ENCODE measurements around the gene VDR.

Gene VDR

GRCh38 chr12:47885012-47885501, 19.7 kb downstream of the VDR start:
- DNase-seq (ENCODE audit: low read depth in 1 of 2, low spot score in 1 of 2), result no peak
- in situ Hi-C loops (cut with HindIII; ENCODE audit: low pct_unique_long_range_greater_than_20kb, low sequenced_read_pairs), result no loop called here
- no peak for TF ChIP-seq JUND (IDR thresholded peaks at IDR 0.05; ENCODE audit: low read depth)

GRCh38 chr12:47884501-47884900, 20.3 kb downstream of the VDR start:
- no peak for DNase-seq (ENCODE audit: low read depth in 1 of 2, low spot score in 1 of 2)
- in situ Hi-C loops (cut with HindIII; ENCODE audit: low pct_unique_long_range_greater_than_20kb, low sequenced_read_pairs), result no loop called here
- no peak for TF ChIP-seq JUND (IDR thresholded peaks at IDR 0.05; ENCODE audit: low read depth)

- DNase-seq (ENCODE audit: low read depth in 1 of 2, low spot score in 1 of 2), result no peak
- in situ Hi-C loops (cut with HindIII; ENCODE audit: low pct_unique_long_range_greater_than_20kb, low sequenced_read_pairs), result no loop called here
- no peak for TF ChIP-seq JUND (IDR thresholded peaks at IDR 0.05; ENCODE audit: low read depth)
These were observed 21.1 kb downstream of the VDR start for GRCh38 chr12:47883663-47884195.

DNA sequence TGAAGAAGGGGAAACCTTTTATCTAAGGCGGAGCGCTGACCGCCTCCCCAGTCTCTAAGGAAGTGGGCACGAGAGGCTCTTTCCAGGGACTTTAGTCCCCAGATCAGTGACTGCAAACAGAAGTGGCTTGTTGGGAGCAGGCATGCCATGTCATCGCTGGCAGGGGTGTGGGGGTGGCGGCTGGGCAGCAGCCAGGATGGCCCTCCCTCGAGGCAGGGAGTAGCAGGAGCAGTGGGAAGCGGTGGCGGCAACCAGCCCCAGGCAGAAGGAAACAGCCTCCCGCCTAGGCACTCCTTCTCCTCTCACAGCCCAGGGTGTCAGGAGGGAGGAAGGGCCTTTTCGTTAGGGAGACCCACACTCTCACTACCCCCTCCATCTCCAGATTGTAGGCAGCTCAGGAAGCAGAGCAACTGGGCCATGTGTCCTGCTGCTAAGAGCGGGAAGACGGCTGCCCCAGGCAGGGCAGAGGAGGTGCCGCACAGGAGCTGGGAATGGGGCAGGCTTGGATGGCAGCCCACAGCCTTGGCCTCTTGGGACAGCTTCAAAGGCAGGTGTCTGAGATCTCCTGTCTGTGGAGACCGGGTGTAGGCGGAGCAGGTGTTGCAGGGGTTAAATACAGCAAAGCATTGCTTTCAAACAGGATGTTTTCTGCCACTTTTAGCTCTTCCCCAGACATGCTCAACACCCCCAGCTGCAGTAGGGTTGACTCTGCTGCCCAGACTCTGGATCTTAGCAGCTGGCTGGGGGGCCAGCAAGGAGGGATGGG, 21.8 kb downstream of the VDR start:
- in situ Hi-C loops (cut with HindIII; ENCODE audit: low pct_unique_long_range_greater_than_20kb, low sequenced_read_pairs), result no loop called here
- no peak for DNase-seq (ENCODE audit: low read depth in 1 of 2, low spot score in 1 of 2)
- no peak for TF ChIP-seq JUND (IDR thresholded peaks at IDR 0.05; ENCODE audit: low read depth)

- no peak for TF ChIP-seq JUND (IDR thresholded peaks at IDR 0.05; ENCODE audit: low read depth)
- in situ Hi-C loops (cut with HindIII; ENCODE audit: low pct_unique_long_range_greater_than_20kb, low sequenced_read_pairs), result no loop called here
- DNase-seq (ENCODE audit: low read depth in 1 of 2, low spot score in 1 of 2), result no peak
These were observed 22.9 kb downstream of the VDR start for GRCh38 chr12:47881826-47882427.

GRCh38 chr12:47881051-47881450, 23.7 kb downstream of the VDR start:
- in situ Hi-C loops (cut with HindIII; ENCODE audit: low pct_unique_long_range_greater_than_20kb, low sequenced_read_pairs), result no loop called here
- no peak for TF ChIP-seq JUND (IDR thresholded peaks at IDR 0.05; ENCODE audit: low read depth)
- DNase-seq (ENCODE audit: low read depth in 1 of 2, low spot score in 1 of 2), result no peak

- no peak for TF ChIP-seq JUND (IDR thresholded peaks at IDR 0.05; ENCODE audit: low read depth)
- in situ Hi-C loops (cut with HindIII; ENCODE audit: low pct_unique_long_range_greater_than_20kb, low sequenced_read_pairs), result no loop called here
- DNase-seq (ENCODE audit: low read depth in 1 of 2, low spot score in 1 of 2), result no peak
These were observed 25.8 kb downstream of the VDR start for GRCh38 chr12:47878918-47879481.

- DNase-seq (ENCODE audit: low read depth in 1 of 2, low spot score in 1 of 2), result no peak
- in situ Hi-C loops (cut with HindIII; ENCODE audit: low pct_unique_long_range_greater_than_20kb, low sequenced_read_pairs), result no loop called here
- TF ChIP-seq JUND (IDR thresholded peaks at IDR 0.05; ENCODE audit: low read depth), result no peak
These were observed 26.4 kb downstream of the VDR start for GRCh38 chr12:47878293-47878917.

DNA sequence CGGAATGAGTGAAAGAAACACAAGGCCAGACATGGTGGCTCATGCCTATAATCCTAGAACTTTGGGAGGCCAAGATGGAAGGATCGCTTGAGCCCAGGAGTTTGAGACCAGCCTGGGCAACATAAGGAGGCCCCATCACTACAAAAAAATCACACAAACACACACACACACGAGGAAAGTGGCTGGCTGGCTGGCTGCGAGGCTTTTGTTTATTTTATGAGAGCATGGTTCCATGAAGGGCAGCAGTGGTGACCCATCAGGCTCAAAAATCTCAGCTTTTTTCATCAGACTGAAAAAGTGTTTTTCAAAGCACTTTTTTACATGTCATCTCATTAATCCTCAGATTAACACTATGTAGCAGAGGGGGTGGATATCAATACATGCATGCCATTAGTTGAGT, 27.7 kb downstream of the VDR start:
- in situ Hi-C loops (cut with HindIII; ENCODE audit: low pct_unique_long_range_greater_than_20kb, low sequenced_read_pairs), result no loop called here
- TF ChIP-seq JUND (IDR thresholded peaks at IDR 0.05; ENCODE audit: low read depth), result no peak
- DNase-seq (ENCODE audit: low read depth in 1 of 2, low spot score in 1 of 2), result no peak

DNA sequence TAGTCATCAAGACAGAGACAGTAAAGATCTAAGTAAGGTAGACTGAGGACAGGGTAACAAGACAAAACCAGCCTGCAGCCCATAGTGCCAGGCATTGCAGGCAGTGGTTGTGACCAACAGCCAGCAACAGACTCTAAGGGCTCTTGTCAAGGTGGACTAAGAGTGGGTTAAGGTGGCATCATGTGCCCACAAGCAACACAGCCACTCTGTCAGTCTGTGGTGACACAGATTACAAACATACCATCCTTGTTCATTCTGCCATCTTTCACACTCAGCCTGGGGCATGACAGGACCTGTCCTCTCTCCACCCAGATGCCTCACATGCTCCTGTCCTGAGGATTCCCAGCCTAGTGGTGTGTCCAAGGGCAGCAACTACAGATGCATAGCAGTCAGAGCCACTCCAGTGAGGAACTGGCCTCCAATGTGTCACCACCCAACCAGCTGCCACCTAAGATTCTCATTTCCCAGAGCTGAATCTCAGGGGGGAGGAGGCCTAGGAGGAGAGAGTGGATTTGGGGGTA, 28.3 kb downstream of the VDR start:
- DNase-seq (ENCODE audit: low read depth in 1 of 2, low spot score in 1 of 2), result no peak
- in situ Hi-C loops (cut with HindIII; ENCODE audit: low pct_unique_long_range_greater_than_20kb, low sequenced_read_pairs), result no loop called here
- no peak for TF ChIP-seq JUND (IDR thresholded peaks at IDR 0.05; ENCODE audit: low read depth)

GRCh38 chr12:47875746-47876439, 28.9 kb downstream of the VDR start:
- no peak for DNase-seq (ENCODE audit: low read depth in 1 of 2, low spot score in 1 of 2)
- no peak for TF ChIP-seq JUND (IDR thresholded peaks at IDR 0.05; ENCODE audit: low read depth)
- in situ Hi-C loops (cut with HindIII; ENCODE audit: low pct_unique_long_range_greater_than_20kb, low sequenced_read_pairs), result no loop called here

- no peak for TF ChIP-seq JUND (IDR thresholded peaks at IDR 0.05; ENCODE audit: low read depth)
- no peak for DNase-seq (ENCODE audit: low read depth in 1 of 2, low spot score in 1 of 2)
- in situ Hi-C loops (cut with HindIII; ENCODE audit: low pct_unique_long_range_greater_than_20kb, low sequenced_read_pairs), result no loop called here
These were observed 30.5 kb downstream of the VDR start for GRCh38 chr12:47874316-47874715.
